GM18498 (cell line): ENCODE data around the gene GRIN3B.
A peak's percentile ranks its signal among the peaks of the same experiment; 100 is the strongest.
"Not testable (repeated sequence)": the region's sequence is repeated elsewhere in the genome, so short reads cannot be mapped to it uniquely, and the experiment has no call there.

ENCODE experiments used
- ATAC-seq: cut with Tn5 transposase; IDR thresholded peaks from one replicate; pipeline ENCODE4 v1.9.1; 2021; ENCODE audit warnings: mild to moderate bottlenecking, moderate library complexity; ENCODE audit not compliant: unreplicated experiment

Gene GRIN3B

DNA sequence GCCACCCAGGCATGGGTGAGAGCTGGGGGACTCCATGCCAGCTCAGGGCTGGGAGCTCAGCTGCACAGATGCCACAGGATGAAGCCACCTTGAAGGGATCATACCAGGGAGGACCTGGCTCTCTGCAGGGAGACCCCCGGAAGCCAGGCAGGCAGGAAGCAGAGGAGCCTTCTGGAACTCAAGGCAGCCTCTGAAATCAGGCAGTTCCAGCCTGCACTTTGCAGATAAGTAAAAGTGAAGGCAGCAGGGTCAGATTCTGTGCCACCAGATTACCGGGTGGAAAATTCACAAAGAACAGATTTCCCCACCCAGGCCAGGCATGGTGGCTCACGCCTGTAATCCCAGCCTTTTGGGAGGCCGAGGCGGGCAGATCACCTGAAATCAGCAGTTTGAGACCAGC lies 18.2 kb downstream of the GRIN3B start:
- ATAC-seq: no peak

GRCh38 chr19:1018932-1019615 lies 18.9 kb downstream of the GRIN3B start:
- no peak for ATAC-seq

DNA sequence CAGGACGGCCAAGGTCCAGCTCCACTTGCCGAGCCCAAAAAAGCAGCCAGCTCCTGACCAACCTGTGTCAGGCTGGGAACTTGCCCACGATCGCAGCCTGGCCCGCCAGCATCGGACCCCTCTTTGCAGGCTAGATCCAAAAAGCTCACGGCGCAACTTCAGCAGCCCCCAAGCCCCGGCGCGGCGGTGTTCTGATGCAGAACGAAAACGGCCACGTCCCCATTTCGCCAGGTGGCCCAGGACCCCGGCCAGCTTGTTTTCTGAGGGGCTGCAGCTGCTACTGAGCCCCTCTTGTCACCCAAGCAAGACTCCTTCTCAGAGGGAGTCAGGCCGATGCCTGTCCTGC lies 19.4 kb downstream of the GRIN3B start:
- ATAC-seq: no peak

GRCh38 chr19:1019980-1020867 lies 20.0 kb downstream of the GRIN3B start:
- ATAC-seq: no peak

- peak; percentile 88 for ATAC-seq
Measured at GRCh38 chr19:1020868-1021425, 20.7 kb downstream of the GRIN3B start, which contains the start of gene TMEM259. TMEM259 (minus strand) TSS chr19:1021123; CDS start chr19:1020996, 127 bp downstream.

- ATAC-seq: not testable (repeated sequence)
Measured at GRCh38 chr19:1023883-1024188, 23.6 kb downstream of the GRIN3B start.

GRCh38 chr19:1025080-1025479 lies 24.9 kb downstream of the GRIN3B start:
- not testable (repeated sequence) for ATAC-seq

DNA sequence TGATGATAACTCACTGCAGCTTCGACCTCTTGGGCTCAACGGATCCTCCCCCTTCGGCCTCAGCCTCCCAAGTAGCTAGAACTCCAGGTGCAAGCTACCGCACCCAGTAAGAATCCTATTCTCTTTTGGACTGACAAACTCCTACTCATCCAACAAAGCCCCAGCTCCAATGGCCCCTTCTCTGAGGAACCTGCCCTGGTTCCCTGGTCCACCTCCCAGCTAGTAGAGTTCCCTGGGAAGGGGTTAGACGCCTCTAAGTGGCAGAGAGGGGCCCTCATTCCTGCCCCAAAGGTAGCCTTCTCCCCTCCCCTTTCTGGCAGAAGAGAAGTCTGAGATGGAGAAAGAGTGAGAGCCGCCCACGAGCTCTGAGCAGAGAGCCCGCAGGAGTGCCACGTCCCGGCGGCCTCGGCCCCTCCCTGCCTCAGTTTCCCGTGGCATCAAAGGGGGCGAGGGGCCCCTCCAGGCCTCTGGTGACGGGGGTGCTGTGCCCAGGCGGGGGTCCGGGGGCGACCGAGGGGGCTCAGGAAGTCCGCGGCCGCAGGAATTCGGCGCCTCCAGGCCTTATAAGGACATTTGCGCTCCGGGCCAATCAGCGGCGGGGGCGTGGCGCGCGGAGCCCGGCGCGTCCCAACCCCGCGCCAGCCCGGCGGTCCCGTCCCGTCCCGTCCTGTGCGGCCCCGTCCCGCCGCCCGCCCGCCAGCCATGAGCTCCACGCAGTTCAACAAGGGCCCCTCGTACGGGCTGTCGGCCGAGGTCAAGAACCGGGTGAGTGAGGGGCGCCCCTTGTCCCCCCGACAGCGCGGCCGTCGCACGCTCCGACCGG lies 26.0 kb downstream of the GRIN3B start, which contains the start of gene CNN2:
CNN2 (plus strand) TSS at position 649 of the 823 bp plus-strand sequence; CDS start at position 703, 54 bp downstream.
- ATAC-seq: peak; percentile 46

DNA sequence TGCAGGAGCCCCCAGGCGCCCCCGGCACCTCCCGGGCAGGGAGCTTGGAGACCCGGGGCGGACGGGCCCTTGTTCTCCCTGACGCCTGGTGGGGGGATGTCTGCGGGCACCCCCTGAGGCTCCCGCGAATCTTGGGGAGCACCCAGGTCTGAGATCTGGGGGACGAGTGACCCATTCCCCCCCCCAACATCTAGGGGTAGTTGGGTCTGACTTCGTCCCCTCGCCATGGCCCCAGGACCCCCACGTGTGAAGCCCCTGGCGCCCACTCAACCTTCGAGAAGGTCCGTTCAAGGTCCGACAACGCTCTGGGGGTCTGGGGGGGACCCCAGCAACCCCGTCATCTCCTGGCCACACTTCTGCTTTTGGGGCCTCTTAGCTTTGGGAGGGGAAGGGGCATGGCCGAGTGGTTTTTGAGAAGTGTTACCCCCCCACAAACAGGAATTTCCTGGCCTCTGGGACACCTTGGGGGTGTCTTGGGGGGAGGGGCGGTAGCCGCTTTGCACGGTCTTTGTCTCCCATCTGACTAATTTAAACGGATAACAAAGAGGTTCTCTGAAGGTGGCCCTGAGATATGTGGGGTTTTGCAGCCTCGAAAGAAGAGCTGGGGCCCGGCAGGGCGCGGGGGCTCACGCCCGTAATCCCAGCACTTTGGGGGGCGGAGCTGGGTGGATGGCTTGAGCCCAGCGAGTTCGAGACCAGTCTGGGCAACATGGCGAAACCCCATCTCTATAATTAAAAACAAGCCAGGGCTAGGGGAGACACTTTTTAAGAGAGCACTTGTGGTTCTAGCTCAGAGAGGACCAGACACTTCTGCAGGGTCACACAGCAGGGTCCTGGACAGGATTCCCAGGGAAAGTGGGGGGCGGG lies 26.8 kb downstream of the GRIN3B start:
- no peak for ATAC-seq

DNA sequence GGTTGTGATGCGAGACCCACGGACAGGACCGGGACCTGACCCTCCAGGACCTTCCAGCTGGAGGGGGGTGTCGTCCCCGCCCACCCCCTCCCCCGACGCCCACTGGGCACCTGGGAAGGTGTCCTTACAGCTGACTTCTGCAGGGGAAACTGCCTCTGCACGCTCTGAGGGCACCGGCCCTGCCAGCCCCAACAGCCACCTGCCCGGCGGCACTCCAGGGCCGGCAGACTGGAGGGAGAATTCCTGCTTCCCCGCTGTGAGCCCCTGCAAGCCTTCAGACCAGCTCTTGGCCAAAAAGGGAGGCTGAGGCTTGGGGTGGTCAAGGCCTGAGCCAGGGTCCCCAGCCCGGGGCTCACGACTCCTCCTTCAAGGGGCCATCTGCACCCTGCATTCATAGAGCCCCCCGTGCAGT lies 27.4 kb downstream of the GRIN3B start:
- no peak for ATAC-seq

DNA sequence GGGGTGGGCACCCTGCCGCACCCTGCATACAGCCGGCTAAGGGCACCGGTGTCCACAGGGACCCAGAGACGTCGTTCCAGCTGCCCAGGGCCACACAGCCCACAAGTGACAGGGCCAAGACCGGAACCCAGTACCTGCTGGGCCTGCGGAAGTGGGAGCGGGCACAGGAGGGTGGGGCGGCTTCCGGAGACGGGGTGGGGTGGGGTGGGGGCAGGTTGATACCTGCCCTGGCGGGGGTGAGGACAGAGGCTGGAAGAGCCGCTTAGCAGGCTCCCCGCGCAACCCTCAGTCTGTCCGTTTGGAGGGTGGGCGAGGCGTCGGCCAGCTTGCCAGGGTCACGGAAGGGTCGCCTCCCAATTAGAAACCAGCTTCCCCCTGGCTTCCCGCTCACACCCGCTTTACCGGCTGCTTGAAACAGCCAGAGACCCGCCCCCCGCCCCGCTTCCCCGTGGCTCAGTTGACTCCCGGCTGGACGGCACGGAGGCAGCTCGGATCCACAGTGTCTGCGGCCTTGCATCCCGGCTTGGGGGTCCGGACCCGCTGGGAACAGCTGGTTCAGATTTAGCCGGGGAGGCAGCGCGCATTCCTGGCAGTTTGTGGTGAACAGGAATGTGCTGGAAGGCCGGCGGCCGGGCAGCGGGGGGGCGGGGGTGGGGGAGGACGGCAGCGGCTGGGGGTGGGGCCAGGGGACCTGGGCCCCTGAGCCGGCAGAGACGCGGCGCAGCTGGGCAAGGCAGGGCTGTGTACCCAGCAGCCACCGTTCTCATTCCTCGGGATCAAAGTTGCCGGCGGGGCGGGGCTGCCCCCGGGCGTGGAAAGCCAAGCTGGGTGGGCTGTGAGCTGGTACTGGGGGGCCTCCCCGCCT lies 28.1 kb downstream of the GRIN3B start:
- ATAC-seq: no peak

DNA sequence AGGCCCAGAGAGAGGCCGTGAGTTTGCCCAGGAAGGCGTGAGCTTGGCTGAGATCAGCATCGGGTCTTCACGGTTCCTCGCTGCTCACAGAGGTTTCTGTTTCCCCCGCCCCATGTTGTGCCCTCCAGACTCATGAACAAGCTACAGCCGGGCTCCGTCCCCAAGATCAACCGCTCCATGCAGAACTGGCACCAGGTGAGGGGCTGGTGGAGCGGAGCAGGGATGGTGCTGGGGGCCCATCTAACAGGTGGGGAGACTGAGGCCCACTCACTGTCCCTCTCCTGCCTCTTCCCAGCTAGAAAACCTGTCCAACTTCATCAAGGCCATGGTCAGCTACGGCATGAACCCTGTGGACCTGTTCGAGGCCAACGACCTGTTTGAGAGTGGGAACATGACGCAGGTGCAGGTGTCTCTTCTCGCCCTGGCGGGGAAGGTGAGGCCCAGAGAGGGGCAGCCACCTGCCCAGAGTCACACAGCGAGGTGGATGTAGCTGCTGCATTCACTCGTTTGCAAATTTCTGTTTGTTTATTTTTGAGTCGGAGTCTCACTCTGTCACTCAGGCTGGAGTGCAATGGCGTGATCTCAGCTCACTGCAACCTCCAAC lies 32.1 kb downstream of the GRIN3B start:
- ATAC-seq: no peak

DNA sequence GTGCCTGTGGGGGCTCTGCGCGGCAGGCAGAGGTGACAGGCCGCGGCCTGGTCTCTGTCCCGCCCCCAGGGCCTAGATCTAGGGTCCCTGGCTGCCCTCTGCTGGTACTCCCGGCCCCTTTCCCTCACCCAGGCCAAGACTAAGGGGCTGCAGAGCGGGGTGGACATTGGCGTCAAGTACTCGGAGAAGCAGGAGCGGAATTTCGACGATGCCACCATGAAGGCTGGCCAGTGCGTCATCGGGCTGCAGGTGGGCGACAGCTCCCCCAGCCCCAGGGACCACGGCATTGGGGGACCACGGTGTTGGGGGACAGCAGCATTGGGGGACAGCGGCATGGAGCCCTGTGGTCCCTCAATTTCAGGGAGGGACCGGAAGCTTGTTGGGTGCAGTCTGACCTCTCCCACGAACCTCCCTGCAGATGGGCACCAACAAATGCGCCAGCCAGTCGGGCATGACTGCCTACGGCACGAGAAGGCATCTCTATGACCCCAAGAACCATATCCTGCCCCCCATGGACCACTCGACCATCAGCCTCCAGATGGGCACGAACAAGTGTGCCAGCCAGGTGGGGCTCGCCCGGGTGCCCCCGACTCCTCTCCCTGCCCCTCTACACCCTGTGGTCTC lies 35.9 kb downstream of the GRIN3B start:
- ATAC-seq: no peak

- no peak for ATAC-seq
Measured at GRCh38 chr19:1037621-1038064, 37.4 kb downstream of the GRIN3B start.

GRCh38 chr19:1038978-1039645 lies 38.9 kb downstream of the GRIN3B start:
- ATAC-seq: no peak

GRCh38 chr19:1039646-1040475 lies 39.6 kb downstream of the GRIN3B start, which contains the start of gene ABCA7:
ABCA7 (plus strand) TSS chr19:1040107; CDS start chr19:1041362, 1,255 bp downstream.
- ATAC-seq: peak; percentile 79
